ENCODE data around the gene AK5. TPM values are rescaled to one million over a fixed set of nuclear protein-coding genes. Genes with fewer than 3 reads are reported as not detected.
"Not testable (repeated sequence)": the region's sequence is repeated elsewhere in the genome, so short reads cannot be mapped to it uniquely, and the experiment has no call there.

Gene AK5
- total RNA-seq, 1 donor from 2014 or later, result 6.9 TPM

GRCh38 chr1:77413541-77414335 lies 131.9 kb downstream of the AK5 start:
- TF ChIP-seq POLR2AphosphoS5 (IDR thresholded peaks at IDR 0.05; ENCODE audit: insufficient read depth in 1 of 2, low read depth in 1 of 2) (no peak), CTCF (IDR thresholded peaks at IDR 0.05) (no peak)
- Histone ChIP-seq H3K27me3 (no peaks in the 10 kb centered on the region), H3K4me3 (no peak overlapping the region), H3K36me3 (no peaks in the 10 kb centered on the region), H3K27ac (no peak overlapping the region), H3K9me3 (no peaks in the 10 kb centered on the region), H3K4me1 (no peaks in the 10 kb centered on the region)
- no peak for DNase-seq (ENCODE audit: extremely low spot score in 2 of 2)
- intact Hi-C loops (cut with DNase I), result no loop called here

DNA sequence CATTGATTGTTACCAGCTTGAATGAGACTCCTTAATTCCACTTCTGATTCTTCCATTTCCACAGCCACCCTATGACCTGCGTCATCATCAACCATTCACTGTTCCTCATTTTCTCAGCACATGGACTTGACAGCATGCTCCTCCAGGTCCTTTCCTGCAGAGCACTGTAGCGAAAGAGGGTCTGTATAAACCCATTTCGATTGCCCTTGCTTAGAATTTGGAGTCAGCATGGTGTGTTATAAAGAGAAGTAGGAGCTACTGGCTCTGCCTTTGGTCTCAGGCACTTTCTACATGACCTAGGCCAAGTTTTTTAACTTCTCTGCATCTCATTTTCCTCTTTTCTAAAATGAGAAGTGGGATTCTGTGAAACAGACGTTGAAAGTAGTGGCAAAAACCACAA lies 133.8 kb downstream of the AK5 start:
- no peaks in the 10 kb centered on the region for H3K36me3 ChIP-seq
- no peak overlapping the region for H3K4me3 ChIP-seq
- H3K4me1 ChIP-seq, result no peaks in the 10 kb centered on the region
- H3K27ac ChIP-seq, result no peak overlapping the region
- H3K27me3 ChIP-seq, result no peaks in the 10 kb centered on the region
- TF ChIP-seq POLR2AphosphoS5 (IDR thresholded peaks at IDR 0.05; ENCODE audit: insufficient read depth in 1 of 2, low read depth in 1 of 2) (no peak), POLR2A (IDR thresholded peaks at IDR 0.05) (no peak), CTCF (IDR thresholded peaks at IDR 0.05) (no peak)
- DNase-seq (ENCODE audit: extremely low spot score in 2 of 2), result no peak
- intact Hi-C loops (cut with DNase I), result no loop called here
- no peaks in the 10 kb centered on the region for H3K9me3 ChIP-seq

- no peak for DNase-seq (ENCODE audit: extremely low spot score in 2 of 2)
- intact Hi-C loops (cut with DNase I), result no loop called here
- Histone ChIP-seq H3K27me3 (no peaks in the 10 kb centered on the region), H3K4me1 (no peaks in the 10 kb centered on the region), H3K9me3 (no peaks in the 10 kb centered on the region), H3K4me3 (no peak overlapping the region), H3K36me3 (no peaks in the 10 kb centered on the region), H3K27ac (no peak overlapping the region)
- TF ChIP-seq POLR2A (IDR thresholded peaks at IDR 0.05), result no peak
- TF ChIP-seq CTCF (IDR thresholded peaks at IDR 0.05), result no peak
- TF ChIP-seq POLR2AphosphoS5 (IDR thresholded peaks at IDR 0.05; ENCODE audit: insufficient read depth in 1 of 2, low read depth in 1 of 2), result no peak
Measured at GRCh38 chr1:77416692-77417450, 135.1 kb downstream of the AK5 start.

DNA sequence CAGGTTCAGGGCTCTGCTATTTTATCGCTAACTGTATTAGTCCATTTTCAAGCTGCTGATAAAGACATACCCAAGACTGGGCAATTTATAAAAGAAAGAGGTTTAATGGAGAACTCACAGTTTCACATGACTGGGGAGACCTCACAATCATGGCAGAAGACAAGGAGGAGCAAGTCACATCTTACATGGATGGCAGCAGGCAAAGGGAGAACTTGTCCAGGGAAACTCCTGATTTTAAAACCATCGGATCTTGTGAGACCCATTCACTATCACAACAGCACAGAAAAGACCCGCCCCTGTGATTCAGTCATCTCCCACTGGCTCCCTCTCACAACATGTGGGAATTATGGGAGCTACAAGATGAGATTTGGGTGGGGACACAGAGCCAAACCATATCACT lies 136.2 kb downstream of the AK5 start:
- H3K4me3 ChIP-seq; DNase-seq (ENCODE audit: extremely low spot score in 2 of 2); intact Hi-C loops (cut with DNase I); H3K27me3 ChIP-seq; H3K36me3 ChIP-seq; H3K4me1 ChIP-seq; H3K9me3 ChIP-seq; H3K27ac ChIP-seq: not testable (repeated sequence)

- no peaks in the 10 kb centered on the region for H3K4me1 ChIP-seq
- no peaks in the 10 kb centered on the region for H3K27me3 ChIP-seq
- TF ChIP-seq POLR2A (IDR thresholded peaks at IDR 0.05) (no peak), CTCF (IDR thresholded peaks at IDR 0.05) (no peak), POLR2AphosphoS5 (IDR thresholded peaks at IDR 0.05; ENCODE audit: insufficient read depth in 1 of 2, low read depth in 1 of 2) (no peak)
- H3K36me3 ChIP-seq, result no peaks in the 10 kb centered on the region
- DNase-seq (ENCODE audit: extremely low spot score in 2 of 2), result no peak
- no peak overlapping the region for H3K27ac ChIP-seq
- no peaks in the 10 kb centered on the region for H3K9me3 ChIP-seq
- no peak overlapping the region for H3K4me3 ChIP-seq
- intact Hi-C loops (cut with DNase I), result no loop called here
Measured at GRCh38 chr1:77421504-77422233, 139.8 kb downstream of the AK5 start.

Data from vagina (tissue), 2 donors.